SK-N-SH (cell line): Measurements from ENCODE around the gene SIRT3. TPM values are rescaled to one million over a fixed set of nuclear protein-coding genes. Genes with fewer than 3 reads are reported as not detected.
A peak's percentile ranks its signal among the peaks of the same experiment; 100 is the strongest.

Experiments
- CTCF ChIA-PET: fragments of 300-600, 350-600 bp; formaldehyde crosslinking; extraction: SDS; loops from one replicate; lab custom pipeline; 2021; lab: Yijun Ruan, JAX
- POLR2A ChIA-PET: fragments of 350-600 bp; sonication (Branson Sonifier 250); formaldehyde crosslinking; extraction: SDS; loops from one replicate; lab custom pipeline; 2020; ENCODE audit warnings: antibody characterized with exemption, inconsistent platforms; lab: Yijun Ruan, JAX
- DNase-seq: peaks from one replicate; pipeline ENCODE4 v3.0.0; 2012
- H2AFZ ChIP-seq: fragments of 200-600 bp; sonication (generic); 2 replicates; pipeline ENCODE4 v1.8.1; 2016; ENCODE audit warnings: antibody characterized with exemption, mild to moderate bottlenecking, low read depth
- H3F3A ChIP-seq: fragments of 200-600 bp; sonication (generic); replicated peaks from 2 replicates; pipeline ENCODE3; 2016; ENCODE audit warnings: antibody characterized with exemption, mild to moderate bottlenecking; ENCODE audit not compliant: insufficient read depth
- H3K27ac ChIP-seq, 2 experiments: fragments of 200-500 bp in 1 of 2; fragments of 200-600 bp in 1 of 2; sonication (Bioruptor generic) in 1 of 2; sonication (generic), shearing (Covaris generic) in 1 of 2; 2 replicates each; pipeline versions ENCODE4 v1.5.1 to v1.6.1; 2014 to 2016; ENCODE audit warnings: low read depth in 2 of 2, inconsistent platforms in 1 of 2, low read length in 1 of 2, mild to moderate bottlenecking in 1 of 2, mixed read lengths in 1 of 2
- H3K27me3 ChIP-seq: fragments of 200-600 bp; sonication (generic), shearing (Covaris generic); 2 replicates; pipeline ENCODE4 v1.6.1; 2016; ENCODE audit warnings: mixed run types; ENCODE audit not compliant: insufficient read depth
- H3K36me3 ChIP-seq, 2 experiments: fragments of 200-500 bp in 1 of 2; fragments of 200-600 bp in 1 of 2; sonication (Bioruptor generic) in 1 of 2; sonication (generic) in 1 of 2; replicated peaks in 1 of 2; 2 replicates each; pipeline versions ENCODE3 to v1.5.1; 2014 to 2016; ENCODE audit warnings: low read length in 1 of 2, mild to moderate bottlenecking in 1 of 2; ENCODE audit not compliant: insufficient read depth in 2 of 2, control insufficient read depth in 1 of 2
- H3K4me1 ChIP-seq, 2 experiments: fragments of 200-500 bp in 1 of 2; fragments of 200-600 bp in 1 of 2; sonication (Bioruptor generic) in 1 of 2; sonication (generic), shearing (Covaris generic) in 1 of 2; 2 replicates each; pipeline versions ENCODE4 v1.5.1 to v1.6.1; 2014 to 2016; ENCODE audit warnings: low read depth in 1 of 2, low read length in 1 of 2, mixed run types in 1 of 2; ENCODE audit not compliant: insufficient read depth in 2 of 2, control insufficient read depth in 1 of 2
- H3K4me2 ChIP-seq: fragments of 200-600 bp; sonication (generic), shearing (Covaris generic); 2 replicates; pipeline ENCODE4 v1.6.1; 2017; ENCODE audit warnings: mixed run types
- H3K4me3 ChIP-seq, 2 experiments: fragments of 200-500 bp in 1 of 2; fragments of 200-600 bp in 1 of 2; sonication (Bioruptor generic) in 1 of 2; sonication (generic), shearing (Covaris generic) in 1 of 2; 2 replicates each; pipeline versions ENCODE4 v1.5.1 to v1.8.1; 2014 to 2016; ENCODE audit warnings: low read depth in 2 of 2, inconsistent platforms in 1 of 2, low read length in 1 of 2, mild to moderate bottlenecking in 1 of 2, mixed read lengths in 1 of 2, moderate library complexity in 1 of 2
- H3K79me2 ChIP-seq: fragments of 200-600 bp; sonication (generic); 2 replicates; pipeline ENCODE4 v1.8.1; 2017; ENCODE audit warnings: mild to moderate bottlenecking; ENCODE audit not compliant: insufficient read depth
- H3K9ac ChIP-seq: fragments of 200-600 bp; sonication (generic); 2 replicates; pipeline ENCODE4 v1.6.1; 2017; ENCODE audit warnings: mixed run types
- H3K9me2 ChIP-seq: fragments of 200-600 bp; sonication (generic); 2 replicates; pipeline ENCODE4 v1.6.1; 2017; ENCODE audit warnings: mixed run types
- H3K9me3 ChIP-seq: fragments of 200-600 bp; sonication (generic); 2 replicates; pipeline ENCODE4 v1.6.1; 2017; ENCODE audit warnings: mixed run types, mild to moderate bottlenecking, moderate library complexity
- H4K20me1 ChIP-seq: fragments of 200-600 bp; sonication (generic); 2 replicates; pipeline ENCODE4 v1.6.1; 2017; ENCODE audit warnings: mild to moderate bottlenecking, mixed run types; ENCODE audit not compliant: insufficient read depth
- EP300 ChIP-seq, 2 experiments: IDR thresholded peaks; 2 replicates each; pipeline versions ENCODE4 v1.4.0 to v1.6.1; 2012; ENCODE audit warnings: borderline replicate concordance in 1 of 2, low read depth in 1 of 2, low read length in 1 of 2
- EZH2phosphoT487 ChIP-seq: fragments of 200-600 bp; sonication (generic); IDR thresholded peaks from 2 replicates; pipeline ENCODE4 v1.6.1; 2017; ENCODE audit warnings: low read depth, mixed run types, mild to moderate bottlenecking, antibody characterized with exemption, moderate library complexity, borderline replicate concordance
- FOXJ3 ChIP-seq: sonication (generic); formaldehyde crosslinking; IDR thresholded peaks from 2 replicates; pipeline ENCODE4 v1.5.1; 2020; ENCODE audit warnings: mild to moderate bottlenecking, missing genetic modification reagents
- FOXM1 ChIP-seq: IDR thresholded peaks from 2 replicates; pipeline ENCODE4 v1.4.0; 2012; ENCODE audit warnings: low read depth, mild to moderate bottlenecking
- RCOR1 ChIP-seq: fragments of 150-350 bp; IDR thresholded peaks from 2 replicates; pipeline ENCODE4 v1.6.1; 2017; ENCODE audit warnings: antibody characterized with exemption, low read length
- SMC3 ChIP-seq: IDR thresholded peaks from 2 replicates; pipeline ENCODE4 v1.6.1; 2012; ENCODE audit warnings: low read depth, low read length, improper control_type of control experiment
- TAF1 ChIP-seq: IDR thresholded peaks from 2 replicates; pipeline ENCODE4 v1.6.1; 2012; ENCODE audit warnings: low read depth, mild to moderate bottlenecking, low read length, moderate library complexity, borderline replicate concordance
- YY1 ChIP-seq: IDR thresholded peaks from 2 replicates; pipeline ENCODE4 v1.4.0; 2012; ENCODE audit warnings: low read depth, mild to moderate bottlenecking
- WGBS: methylation state at CpG from one replicate; pipeline ENCODE4 v1.1.6; 2017; ENCODE audit warnings: low lambda C conversion rate; 5-methylcytosine and 5-hydroxymethylcytosine counted together
- polyA plus RNA-seq, 3 experiments: library from polyadenylated mRNA; depleted of rRNA; stranded (reverse); fragments of >200 nt; gene quantifications; 2 replicates each; pipeline ENCODE4 v1.2.3, GENCODE V29; 2012
- TF ChIP-seq, protein P1 (sequence below): fragments of 150-350 bp; IDR thresholded peaks from 2 replicates; pipeline ENCODE4 v1.6.1; 2016; ENCODE audit warnings: mild to moderate bottlenecking, low read depth, low read length
- TF ChIP-seq, protein P2 (sequence below): IDR thresholded peaks from 2 replicates; pipeline ENCODE4 v1.4.0; 2012; ENCODE audit warnings: low read depth
- TF ChIP-seq, protein P3 (sequence below): IDR thresholded peaks from 2 replicates; pipeline ENCODE4; 2012
- TF ChIP-seq, protein P4 (sequence below): fragments of 150-350 bp; IDR thresholded peaks from 2 replicates; pipeline ENCODE4 v1.6.1; 2017; ENCODE audit warnings: antibody characterized with exemption, low read length, low read depth, borderline replicate concordance
- TF ChIP-seq, protein P5 (sequence below): IDR thresholded peaks from 2 replicates; pipeline ENCODE4 v1.4.0; 2012; ENCODE audit warnings: low read depth, borderline replicate concordance
- TF ChIP-seq, protein P6 (sequence below): IDR thresholded peaks from 2 replicates; pipeline ENCODE4 v1.6.1; 2012; ENCODE audit warnings: mild to moderate bottlenecking, low read depth, low read length, moderate library complexity

Gene SIRT3
- polyA plus RNA-seq, 1 of the 3 experiments (the other 2 are of a cell fraction) = 34.4 TPM

DNA sequence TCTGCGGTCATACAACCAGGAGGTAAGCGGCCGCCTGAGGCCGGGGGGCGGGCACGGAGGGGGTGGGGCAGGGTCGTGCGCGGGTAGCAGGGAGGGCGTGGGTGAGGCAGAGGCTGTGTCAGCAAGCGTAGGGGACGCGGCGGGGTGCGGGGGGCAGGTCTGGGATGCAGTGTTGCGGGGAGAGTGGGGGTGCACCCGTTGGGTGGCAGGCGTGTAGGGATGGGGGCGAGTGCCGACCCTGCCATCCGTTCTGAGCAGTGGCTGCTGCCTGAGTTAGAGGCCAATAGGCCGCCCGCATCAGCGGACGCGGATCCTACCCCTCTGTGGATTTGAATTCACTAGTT, 27.3 kb downstream of the SIRT3 start:
- TF ChIP-seq FOXM1 = no peak
- TF ChIP-seq SMC3 = no peak
- no peak for TF ChIP-seq EP300 (IDR thresholded peaks at IDR 0.05; ENCODE audit: borderline replicate concordance in 1 of 2, low read depth in 1 of 2, low read length in 1 of 2)
- no peak for TF ChIP-seq TAF1
- TF ChIP-seq, protein P1, sequence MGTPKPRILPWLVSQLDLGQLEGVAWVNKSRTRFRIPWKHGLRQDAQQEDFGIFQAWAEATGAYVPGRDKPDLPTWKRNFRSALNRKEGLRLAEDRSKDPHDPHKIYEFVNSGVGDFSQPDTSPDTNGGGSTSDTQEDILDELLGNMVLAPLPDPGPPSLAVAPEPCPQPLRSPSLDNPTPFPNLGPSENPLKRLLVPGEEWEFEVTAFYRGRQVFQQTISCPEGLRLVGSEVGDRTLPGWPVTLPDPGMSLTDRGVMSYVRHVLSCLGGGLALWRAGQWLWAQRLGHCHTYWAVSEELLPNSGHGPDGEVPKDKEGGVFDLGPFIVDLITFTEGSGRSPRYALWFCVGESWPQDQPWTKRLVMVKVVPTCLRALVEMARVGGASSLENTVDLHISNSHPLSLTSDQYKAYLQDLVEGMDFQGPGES = no peak
- TF ChIP-seq YY1 = no peak
- TF ChIP-seq, protein P2, sequence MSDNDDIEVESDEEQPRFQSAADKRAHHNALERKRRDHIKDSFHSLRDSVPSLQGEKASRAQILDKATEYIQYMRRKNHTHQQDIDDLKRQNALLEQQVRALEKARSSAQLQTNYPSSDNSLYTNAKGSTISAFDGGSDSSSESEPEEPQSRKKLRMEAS = no peak
- TF ChIP-seq, protein P3, sequence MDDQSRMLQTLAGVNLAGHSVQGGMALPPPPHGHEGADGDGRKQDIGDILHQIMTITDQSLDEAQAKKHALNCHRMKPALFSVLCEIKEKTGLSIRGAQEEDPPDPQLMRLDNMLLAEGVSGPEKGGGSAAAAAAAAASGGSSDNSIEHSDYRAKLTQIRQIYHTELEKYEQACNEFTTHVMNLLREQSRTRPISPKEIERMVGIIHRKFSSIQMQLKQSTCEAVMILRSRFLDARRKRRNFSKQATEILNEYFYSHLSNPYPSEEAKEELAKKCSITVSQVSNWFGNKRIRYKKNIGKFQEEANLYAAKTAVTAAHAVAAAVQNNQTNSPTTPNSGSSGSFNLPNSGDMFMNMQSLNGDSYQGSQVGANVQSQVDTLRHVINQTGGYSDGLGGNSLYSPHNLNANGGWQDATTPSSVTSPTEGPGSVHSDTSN = no peak
- TF ChIP-seq, protein P4, sequence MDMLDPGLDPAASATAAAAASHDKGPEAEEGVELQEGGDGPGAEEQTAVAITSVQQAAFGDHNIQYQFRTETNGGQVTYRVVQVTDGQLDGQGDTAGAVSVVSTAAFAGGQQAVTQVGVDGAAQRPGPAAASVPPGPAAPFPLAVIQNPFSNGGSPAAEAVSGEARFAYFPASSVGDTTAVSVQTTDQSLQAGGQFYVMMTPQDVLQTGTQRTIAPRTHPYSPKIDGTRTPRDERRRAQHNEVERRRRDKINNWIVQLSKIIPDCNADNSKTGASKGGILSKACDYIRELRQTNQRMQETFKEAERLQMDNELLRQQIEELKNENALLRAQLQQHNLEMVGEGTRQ = no peak
- TF ChIP-seq, protein P5, sequence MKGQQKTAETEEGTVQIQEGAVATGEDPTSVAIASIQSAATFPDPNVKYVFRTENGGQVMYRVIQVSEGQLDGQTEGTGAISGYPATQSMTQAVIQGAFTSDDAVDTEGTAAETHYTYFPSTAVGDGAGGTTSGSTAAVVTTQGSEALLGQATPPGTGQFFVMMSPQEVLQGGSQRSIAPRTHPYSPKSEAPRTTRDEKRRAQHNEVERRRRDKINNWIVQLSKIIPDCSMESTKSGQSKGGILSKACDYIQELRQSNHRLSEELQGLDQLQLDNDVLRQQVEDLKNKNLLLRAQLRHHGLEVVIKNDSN = no peak
- no peak for TF ChIP-seq FOXJ3
- TF ChIP-seq RCOR1 = no peak
- TF ChIP-seq, protein P6, sequence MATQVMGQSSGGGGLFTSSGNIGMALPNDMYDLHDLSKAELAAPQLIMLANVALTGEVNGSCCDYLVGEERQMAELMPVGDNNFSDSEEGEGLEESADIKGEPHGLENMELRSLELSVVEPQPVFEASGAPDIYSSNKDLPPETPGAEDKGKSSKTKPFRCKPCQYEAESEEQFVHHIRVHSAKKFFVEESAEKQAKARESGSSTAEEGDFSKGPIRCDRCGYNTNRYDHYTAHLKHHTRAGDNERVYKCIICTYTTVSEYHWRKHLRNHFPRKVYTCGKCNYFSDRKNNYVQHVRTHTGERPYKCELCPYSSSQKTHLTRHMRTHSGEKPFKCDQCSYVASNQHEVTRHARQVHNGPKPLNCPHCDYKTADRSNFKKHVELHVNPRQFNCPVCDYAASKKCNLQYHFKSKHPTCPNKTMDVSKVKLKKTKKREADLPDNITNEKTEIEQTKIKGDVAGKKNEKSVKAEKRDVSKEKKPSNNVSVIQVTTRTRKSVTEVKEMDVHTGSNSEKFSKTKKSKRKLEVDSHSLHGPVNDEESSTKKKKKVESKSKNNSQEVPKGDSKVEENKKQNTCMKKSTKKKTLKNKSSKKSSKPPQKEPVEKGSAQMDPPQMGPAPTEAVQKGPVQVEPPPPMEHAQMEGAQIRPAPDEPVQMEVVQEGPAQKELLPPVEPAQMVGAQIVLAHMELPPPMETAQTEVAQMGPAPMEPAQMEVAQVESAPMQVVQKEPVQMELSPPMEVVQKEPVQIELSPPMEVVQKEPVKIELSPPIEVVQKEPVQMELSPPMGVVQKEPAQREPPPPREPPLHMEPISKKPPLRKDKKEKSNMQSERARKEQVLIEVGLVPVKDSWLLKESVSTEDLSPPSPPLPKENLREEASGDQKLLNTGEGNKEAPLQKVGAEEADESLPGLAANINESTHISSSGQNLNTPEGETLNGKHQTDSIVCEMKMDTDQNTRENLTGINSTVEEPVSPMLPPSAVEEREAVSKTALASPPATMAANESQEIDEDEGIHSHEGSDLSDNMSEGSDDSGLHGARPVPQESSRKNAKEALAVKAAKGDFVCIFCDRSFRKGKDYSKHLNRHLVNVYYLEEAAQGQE = no peak
- no peak for TF ChIP-seq EZH2phosphoT487
- ChIA-PET POLR2A (no interaction called here), CTCF (no interaction called here)
- Histone ChIP-seq H3K4me1 (peaks cover 15 to 32% of the 10 kb centered on the region in 2 experiments; a peak in 3 of 4 replicates), H4K20me1 (peaks cover 35% of the 10 kb centered on the region), H3K4me2 (peak overlapping the region; percentile 92), H3K79me2 (peaks cover 78% of the 10 kb centered on the region), H3K36me3 (peaks cover 51 to 58% of the 10 kb centered on the region in 2 experiments), H3K27ac (peak overlapping the region; percentile 97 to 99), H3K4me3 (peak overlapping the region; percentile 78 to 97), H3K9ac (peak overlapping the region; percentile 99), H3K9me3 (no peaks in the 10 kb centered on the region), H3K27me3 (no peaks in the 10 kb centered on the region), H3K9me2 (no peaks in the 10 kb centered on the region), H3F3A (peaks cover 11% of the 10 kb centered on the region), H2AFZ (no peak overlapping the region)
- 3% methylated on average over 6 of the region's 26 CpGs for WGBS
- no peak for DNase-seq
